DMS114 treated with DMSO at 0.1 percent for 48 hours (cell line): ENCODE results near the gene TMEM131L.
"Not testable (repeated sequence)": the region's sequence is repeated elsewhere in the genome, so short reads cannot be mapped to it uniquely, and the experiment has no call there.

Experiments
- DNase-seq: peaks from one replicate; lab custom pipeline; 2025; ENCODE audit not compliant: unreplicated experiment; lab: John Stamatoyannopoulos, UW

Gene TMEM131L

GRCh38 chr4:153609070-153609469 lies 142.9 kb downstream of the TMEM131L start:
- not testable (repeated sequence) for DNase-seq

GRCh38 chr4:153610623-153611376 lies 144.6 kb downstream of the TMEM131L start:
- no peak for DNase-seq

DNA sequence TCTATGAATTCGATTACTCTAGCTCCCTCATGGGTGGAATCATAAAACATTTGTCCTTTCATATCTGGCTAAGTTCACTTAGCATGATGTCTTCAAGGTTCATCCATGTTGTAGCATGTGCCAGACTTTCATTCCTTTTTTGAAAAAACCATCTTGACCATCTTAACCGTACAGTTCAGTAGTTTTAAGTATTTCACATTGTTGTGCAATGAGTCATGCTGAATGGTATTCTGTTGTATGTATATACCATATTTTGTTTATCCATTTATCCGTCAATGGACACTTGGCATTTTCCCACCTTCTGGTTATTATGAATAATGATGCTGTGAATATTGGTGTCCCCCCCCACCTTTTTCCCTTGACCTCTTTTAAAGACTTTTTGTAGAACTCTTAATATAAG lies 145.5 kb downstream of the TMEM131L start:
- no peak for DNase-seq

DNA sequence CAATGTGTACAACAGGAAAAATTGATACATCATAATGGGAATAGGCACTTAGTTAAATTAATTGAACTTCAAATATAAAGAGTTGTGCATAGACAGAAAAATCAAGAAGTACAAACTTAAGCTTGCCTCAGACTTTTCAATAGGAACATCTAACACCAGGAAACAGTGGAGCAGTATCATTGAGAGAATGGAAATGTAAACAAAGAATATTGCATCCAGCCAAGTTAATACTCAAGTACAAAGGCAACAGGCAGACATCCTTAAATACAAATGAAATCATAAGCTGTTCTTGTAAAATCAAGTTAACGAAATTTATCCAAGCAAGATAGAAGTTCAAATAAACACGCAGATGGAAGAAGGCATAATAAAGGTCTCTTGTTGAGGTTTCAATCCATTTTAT lies 146.7 kb downstream of the TMEM131L start:
- no peak for DNase-seq

GRCh38 chr4:153616006-153616555 lies 149.9 kb downstream of the TMEM131L start:
- no peak for DNase-seq

GRCh38 chr4:153618833-153619232 lies 152.7 kb downstream of the TMEM131L start:
- DNase-seq = no peak

- DNase-seq = no peak
Measured at GRCh38 chr4:153619811-153620210, 153.7 kb downstream of the TMEM131L start.

DNA sequence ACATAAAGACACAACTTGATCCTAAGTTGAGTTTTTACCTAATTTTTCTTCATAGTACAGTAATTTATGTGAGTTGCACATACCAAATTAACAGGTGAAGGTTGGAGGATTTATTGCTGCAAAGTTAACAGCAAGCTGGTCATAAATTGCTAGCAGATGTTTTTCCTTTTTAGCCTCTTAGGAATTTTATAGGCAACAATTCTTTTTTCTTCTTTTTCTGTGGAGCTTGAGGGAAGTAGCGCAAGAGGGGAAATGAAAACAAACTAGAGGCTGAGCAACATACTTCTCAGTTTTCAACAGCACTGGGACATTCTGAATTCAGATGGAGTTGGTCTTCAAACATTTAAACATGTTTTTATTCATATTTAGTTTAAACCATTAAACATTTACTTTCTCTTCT lies 154.2 kb downstream of the TMEM131L start:
- DNase-seq = no peak

- no peak for DNase-seq
Measured at GRCh38 chr4:153622093-153622492, 155.9 kb downstream of the TMEM131L start.

GRCh38 chr4:153622778-153623240 lies 156.6 kb downstream of the TMEM131L start:
- no peak for DNase-seq

DNA sequence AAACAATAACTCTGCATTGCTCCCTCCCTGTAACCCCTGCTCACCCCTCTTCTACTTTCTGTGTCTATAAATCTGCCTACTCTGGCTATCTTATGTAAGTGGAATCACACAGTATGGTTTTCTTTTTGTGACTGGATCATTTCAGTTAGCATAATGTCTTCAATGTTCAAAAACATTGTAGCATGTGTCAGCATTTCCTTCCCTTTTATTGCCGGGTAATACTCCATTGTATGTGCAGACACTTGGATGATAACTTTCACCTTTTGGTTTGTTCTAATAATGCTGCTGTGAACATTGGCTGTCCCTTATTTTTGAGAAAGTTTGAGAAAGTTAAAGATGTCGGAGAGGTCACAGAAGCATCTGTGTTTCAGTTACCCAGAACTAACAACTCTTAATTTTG lies 157.3 kb downstream of the TMEM131L start:
- DNase-seq = no peak

DNA sequence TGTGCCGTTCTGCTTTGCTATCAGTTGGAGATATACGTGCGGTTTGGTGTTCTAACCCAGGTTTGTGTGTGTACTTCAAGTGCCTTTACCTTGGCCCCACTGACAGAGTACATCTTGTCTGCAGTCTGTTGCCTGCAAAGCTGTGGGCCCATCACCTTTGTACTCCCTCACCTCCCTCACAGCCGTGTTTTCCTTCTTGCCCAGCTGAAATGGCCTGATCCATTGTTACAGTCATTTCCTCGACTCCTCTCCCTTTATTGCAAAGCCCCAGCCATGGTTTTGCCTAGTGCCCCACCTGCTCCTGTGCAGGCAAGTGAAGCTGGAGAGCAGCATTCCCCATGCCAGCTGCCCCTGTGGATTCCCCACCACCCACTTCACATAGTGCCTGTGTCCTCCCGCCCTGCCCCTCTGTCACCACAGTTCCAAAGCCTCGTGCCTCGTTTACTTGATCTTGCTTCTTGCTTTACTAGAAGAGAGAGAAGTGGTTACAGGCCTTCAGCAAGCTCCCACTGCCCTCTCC lies 162.7 kb downstream of the TMEM131L start:
- no peak for DNase-seq

GRCh38 chr4:153629776-153630175 lies 163.6 kb downstream of the TMEM131L start:
- DNase-seq = no peak

GRCh38 chr4:153634738-153635353 lies 168.7 kb downstream of the TMEM131L start:
- no peak for DNase-seq

DNA sequence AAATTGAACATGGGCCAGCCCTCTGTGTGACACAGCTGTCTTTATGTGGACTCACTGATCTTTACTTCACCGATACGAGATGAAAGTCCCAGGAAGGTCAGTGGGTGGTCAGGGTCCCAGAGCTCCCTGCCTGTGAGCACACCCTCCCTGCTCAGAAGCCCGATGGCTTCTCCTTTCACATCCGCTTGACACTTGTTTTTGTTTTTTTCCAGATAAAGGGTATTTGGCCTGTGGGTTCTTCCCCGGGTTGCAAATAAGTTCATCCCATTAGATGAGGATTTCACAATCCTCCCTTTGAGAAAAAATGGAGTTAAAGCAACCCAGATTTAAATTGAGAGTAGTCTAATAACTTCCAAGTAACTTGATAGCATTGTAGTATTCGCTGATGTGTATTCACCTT lies 169.7 kb downstream of the TMEM131L start:
- no peak for DNase-seq

- no peak for DNase-seq
Measured at GRCh38 chr4:153637201-153637600, 171.0 kb downstream of the TMEM131L start.

GRCh38 chr4:153638011-153638410 lies 171.9 kb downstream of the TMEM131L start:
- no peak for DNase-seq

GRCh38 chr4:153638999-153639398 lies 172.8 kb downstream of the TMEM131L start:
- DNase-seq = no peak

DNA sequence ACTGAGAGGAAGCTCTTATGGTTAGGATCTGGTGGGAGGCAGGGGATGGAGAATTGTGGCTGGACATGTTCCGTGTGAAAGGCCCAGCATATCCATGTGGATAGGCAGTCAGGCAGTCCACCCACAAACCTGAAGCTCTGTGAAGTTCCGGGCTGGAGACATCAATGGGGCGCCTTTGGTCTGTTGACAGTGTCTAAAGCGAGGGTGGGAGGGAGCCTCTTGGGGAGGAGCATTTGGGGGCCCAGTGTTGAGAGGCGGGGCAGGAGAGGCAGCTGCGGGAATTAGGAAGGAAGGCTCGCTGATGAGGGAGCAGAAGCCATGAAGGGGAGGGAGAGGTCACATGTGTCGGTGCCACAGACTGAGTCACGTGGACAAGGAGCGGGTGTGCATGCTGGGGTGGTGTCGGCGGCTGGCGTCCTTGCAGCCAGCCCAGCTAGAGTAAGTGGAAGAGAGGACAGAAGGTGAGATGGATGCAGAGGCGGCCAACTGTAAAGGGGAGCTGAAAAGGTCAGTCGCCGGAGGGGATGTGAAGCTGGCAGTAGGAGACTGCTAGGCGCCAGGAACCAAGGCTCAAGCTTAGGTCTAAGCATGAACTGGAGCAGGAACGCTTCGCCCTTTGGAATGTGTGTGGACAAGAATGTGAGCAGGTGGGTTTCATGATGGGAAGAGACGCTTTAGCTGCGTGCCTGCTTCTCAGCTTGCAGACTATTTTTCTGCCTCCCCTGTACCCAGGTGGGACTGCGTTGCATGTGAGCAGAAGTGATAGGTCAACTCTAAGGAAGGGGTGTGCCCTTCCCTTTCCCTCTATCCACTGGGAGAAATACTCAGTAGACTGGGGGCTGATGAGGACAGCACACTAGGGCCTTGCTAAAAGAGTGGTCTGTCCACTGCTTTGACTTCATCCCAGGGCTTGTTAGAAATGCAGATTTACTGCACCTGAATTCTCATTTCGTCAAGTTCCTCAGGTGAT lies 174.0 kb downstream of the TMEM131L start:
- DNase-seq = no peak

GRCh38 chr4:153641532-153641931 lies 175.4 kb downstream of the TMEM131L start:
- no peak for DNase-seq
